Ureter (tissue), 1 donor: Measurements from ENCODE around the gene EIF2AK2. TPM values are rescaled to one million over a fixed set of nuclear protein-coding genes. Genes with fewer than 3 reads are reported as not detected.
"Not testable (repeated sequence)": the region's sequence is repeated elsewhere in the genome, so short reads cannot be mapped to it uniquely, and the experiment has no call there.

Source experiments
- DNase-seq: peaks from one replicate; pipeline ENCODE4 v3.0.0-alpha.2; 2020; ENCODE audit warnings: low spot score
- total RNA-seq: library from RNA; stranded (reverse); gene quantifications from one replicate; pipeline ENCODE4 v1.2.4, GENCODE V29; 2023
- donor health status: DM: yes; HTN: yes; CAD: no.

The EIF2AK2 gene
- 47.7 TPM for total RNA-seq

DNA sequence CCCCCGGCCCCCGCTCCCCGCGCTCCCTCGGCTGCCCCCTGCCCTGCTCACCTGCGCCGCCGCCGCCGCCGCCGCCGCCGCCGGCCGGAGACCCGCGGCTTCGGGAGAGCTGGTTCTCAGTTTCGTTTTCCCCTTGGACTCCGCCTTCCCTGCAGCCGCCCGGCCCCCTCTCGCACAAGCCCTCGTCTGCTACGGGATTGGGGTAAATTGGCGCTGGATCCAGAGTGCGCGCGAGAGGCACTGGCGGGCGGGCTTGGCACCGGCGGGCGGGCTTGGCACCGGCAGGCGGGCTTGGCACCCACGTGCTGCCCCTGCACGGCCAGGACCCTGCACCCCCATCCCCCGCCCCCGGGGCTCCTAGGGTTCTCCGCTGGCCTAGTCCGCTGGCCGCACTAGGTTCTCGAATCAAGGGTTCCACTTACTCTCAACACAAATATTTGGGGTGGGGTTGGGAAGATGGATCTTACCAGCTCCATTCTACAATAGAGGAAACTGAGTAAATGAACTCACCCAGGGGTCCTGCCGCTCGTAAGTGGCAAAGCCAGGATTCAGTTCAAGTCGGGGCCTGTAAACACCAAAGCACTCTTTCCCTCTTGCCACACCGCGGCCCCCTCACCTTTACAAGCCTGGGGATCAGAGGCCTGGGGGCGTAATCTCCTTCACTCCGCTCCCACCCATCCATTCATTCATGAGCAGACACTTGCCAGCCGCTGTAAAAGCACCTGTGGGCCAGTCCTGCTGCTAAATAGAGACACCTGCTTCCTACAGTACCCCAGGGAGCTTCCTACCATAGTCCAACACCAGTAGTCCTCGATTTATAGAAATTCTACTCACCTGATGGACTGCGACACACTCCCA lies at the start of gene EIF2AK2:
Gene EIF2AK2 (minus strand): TSS at position 124 of the 858 bp plus-strand sequence. CDS start 9,174 bp downstream, outside the sequence.
- DNase-seq: peak; percentile 89

DNA sequence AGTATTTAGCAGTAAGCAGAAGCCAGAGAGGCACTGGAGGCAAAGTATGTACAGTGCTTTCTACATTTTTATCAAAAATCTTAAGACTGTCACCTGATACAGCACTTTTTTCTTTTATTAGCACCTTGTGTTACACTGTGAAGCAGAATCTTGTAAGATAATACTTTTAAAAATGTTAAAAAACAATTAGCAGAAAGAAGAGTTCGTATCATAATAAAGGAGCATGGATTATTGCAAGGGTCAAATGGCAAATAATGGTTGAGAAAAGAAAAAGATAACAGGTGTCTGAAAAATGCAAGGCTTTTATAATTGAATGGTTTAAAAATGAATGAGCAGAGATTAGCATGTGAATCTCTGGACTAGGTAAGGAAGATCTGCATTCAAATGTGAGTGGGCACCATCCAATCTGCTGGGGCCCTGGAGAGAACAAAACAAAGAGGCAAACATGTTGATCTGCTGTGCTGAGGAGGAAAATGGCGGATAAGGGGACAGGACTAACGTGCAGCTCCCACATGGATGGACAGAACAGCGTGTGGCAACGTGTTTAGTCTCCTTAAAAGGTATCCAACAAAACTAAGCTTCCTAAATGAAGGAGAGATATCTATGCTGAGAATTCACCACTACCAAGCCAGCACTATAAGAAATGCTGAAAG lies 49.0 kb upstream of the EIF2AK2 start:
- no peak for DNase-seq

DNA sequence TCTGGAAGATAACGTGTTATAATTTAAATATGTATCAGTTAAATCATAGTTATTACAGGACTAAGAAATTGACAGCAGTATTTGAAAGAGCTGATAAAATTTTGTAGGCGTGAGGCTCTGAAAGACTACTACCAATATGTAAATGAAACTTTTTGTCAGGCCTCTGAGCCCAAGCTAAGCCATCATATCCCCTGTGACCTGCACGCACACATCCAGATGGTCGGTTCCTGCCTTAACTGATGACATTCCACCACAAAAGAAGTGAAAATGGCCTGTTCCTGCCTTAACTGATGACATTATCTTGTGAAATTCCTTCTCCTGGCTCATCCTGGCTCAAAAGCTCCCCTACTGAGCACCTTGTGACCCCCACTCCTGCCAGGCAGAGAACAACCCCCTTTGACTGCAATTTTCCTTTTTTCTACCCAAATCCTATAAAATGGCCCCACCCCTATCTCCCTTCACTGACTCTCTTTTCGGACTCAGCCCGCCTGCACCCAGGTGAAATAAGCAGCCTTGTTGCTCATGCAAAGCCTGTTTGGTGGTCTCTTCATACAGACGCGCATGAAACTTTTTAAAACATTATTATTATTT lies 48.4 kb upstream of the EIF2AK2 start:
- not testable (repeated sequence) for DNase-seq

DNA sequence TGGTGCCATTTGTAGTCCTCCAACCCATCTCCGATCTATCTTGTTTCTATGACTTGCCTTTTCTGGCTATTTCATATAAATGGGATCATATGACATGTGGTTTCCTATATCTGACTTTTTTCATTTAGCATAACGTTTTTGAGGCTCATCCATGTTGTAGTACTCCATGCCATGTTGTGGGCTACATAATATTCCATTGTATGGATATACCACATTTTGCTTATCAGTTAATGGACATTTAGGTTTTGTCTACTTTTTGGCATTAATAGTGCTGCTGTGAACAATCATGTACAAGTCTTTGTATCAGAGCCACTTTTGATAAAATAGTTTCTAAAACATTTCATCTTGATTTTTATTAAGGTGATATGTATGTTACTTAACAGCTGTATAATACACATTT lies 46.9 kb upstream of the EIF2AK2 start:
- no peak for DNase-seq

DNA sequence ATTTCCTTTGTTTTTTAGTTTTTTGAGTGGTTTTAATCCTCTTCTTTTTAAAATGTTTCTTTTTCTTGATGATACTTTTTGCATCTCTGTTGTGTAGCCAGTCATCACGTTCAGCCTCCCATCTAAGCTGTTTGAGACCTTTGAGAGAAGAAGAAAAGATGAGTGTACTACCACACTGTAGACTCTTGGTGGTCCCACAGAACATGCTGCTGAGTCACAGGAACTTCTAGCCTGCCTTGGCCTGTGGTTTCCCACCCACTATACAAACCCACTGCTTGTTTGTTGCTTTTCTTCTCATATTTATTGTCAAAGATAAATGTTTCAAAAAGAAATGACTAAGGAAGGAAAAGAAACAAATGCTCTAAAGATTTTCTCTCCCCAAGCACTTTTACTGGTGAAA lies 45.0 kb upstream of the EIF2AK2 start:
- no peak for DNase-seq

DNA sequence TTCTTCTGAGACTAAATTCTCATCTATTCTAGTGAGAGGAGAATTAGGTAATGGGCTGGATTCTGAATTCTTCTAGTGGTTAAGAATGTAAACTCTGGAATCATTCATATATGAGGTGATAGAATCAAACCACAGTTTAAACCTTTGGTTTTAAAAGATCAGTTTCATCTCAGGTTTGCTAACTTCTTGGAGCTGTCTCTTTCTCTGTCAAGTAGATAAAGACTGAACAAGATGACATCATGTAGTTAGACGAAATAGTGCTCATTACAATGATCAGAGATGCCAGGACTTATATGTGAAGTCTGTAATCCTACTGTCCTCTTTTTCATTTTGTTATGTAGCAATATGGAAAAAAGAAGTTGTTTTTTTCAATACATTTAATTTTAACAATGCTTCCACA lies 44.4 kb upstream of the EIF2AK2 start:
- no peak for DNase-seq

DNA sequence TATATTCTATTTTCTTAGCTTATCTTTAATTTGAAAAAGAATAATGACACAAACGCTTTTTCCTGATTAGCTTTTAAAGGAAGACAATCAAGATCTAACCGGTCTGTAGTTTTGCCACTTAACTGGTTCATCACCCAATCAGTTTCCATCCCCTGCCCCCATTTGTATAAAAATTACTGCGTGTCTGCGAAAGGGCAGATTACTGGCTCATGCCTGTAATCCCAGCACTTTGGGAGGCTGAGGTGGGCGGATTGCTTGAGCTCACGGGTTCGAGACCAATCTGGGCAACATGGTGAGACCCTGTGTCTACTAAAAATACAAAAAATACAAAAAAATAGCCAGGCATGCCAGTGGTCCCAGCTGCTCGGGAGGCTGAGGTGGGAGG lies 41.9 kb upstream of the EIF2AK2 start:
- no peak for DNase-seq

DNA sequence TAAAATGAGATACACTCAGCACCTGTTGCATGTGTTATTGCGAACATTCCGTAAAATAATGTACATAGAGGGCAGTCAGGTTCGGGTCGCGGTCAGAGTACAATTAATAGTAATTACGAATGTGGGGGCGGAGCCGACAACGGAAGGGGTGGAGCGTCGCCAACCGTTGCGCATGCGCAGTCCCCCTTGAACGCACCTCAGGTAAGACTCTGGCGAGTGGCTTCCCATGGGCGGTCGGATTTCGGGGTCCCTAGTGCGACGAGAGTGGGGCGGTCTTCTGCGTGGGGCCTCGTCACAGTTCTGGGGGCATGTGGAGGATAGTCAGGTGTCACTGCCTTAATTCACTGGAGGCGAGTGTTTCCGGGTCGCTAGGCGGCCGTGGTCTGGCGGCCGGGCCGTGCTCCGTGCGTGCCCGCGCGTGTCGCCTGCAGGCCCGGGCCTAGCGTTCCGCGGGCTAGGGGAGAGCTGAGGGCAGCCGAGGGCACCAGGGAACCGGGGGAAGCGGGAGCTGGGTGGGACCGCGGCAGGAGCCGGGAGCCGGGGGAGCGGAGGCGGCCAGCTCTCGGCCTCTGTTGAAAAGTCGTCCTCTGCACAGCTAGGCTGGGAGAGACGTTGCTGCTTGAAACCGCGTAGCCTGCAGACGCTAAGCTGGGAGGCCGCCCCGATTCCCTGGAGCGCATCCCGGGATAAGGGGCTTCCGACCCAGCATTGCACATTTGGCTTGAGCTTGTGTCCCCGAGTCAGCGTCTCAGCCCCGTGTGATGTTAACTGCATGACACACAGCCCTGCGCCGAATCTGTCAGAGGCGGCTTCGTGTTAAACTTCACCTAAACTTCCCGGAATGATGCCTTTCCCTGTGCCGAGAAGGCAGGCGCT lies 39.8 kb upstream of the EIF2AK2 start, which contains the start of gene CEBPZOS:
Gene CEBPZOS (plus strand): TSS at position 177 of the 876 bp plus-strand sequence. CDS start 3,209 bp downstream, outside the sequence.
- DNase-seq: peak; percentile 91

DNA sequence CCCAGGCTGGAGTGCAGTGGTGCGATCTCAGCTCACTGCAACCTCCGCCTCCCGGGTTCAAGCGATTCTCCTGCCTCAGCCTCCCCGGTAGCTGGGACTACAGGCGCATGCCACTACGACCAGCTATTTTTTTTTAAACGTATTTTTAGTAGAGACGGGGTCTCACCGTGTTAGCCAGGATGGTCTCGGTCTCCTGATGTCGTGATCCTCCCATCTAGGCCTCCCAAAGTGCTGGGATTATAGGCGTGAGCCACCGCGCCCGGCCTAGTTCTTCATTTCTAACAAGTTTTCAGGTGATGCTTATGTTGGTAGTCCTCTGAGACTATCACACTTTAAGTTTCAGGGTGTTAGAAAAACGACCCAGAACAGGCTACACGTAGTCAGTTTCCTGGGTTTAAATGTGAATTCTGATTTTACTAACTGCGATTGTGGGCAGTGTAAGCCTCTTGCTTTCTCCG lies 39.1 kb upstream of the EIF2AK2 start:
- DNase-seq: not testable (repeated sequence)

DNA sequence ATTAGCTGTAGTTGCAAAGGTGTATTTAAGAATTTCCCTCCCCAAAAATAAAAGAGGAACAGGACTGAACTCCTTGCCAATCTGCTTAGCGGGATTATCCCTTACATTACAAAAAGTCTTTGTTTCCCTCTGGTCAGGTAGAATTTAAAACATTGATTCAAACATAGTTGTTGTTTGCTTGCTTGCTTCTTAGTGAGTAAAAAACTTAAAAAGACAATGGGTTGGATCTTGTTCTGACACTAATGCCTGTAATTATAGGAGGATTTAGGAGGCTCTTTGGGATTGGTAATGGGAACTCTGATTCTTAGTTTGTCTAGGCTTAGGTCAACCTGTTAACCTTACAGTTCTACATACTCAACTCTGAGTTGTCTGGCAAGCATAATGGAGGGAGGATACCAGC lies 35.8 kb upstream of the EIF2AK2 start:
- DNase-seq: no peak

DNA sequence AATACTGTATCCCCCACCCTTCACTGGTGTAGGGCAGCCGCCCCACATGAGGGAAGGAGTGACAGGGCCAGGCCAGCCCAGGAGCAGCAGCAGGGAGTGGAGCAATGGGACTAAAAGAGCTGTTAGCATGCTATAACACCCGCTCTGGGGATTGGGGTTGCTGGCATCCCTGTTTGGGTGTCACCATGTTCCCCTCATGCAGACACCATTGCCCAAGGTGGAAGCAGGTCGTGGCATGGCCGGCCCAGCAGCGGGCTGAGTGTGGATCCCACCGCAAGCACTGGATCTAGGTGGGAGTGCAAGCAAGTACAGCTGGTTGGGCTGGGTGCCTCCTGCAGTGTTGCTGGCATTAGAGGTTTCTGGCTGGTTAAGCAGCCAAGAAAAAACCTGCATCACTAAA lies 35.0 kb upstream of the EIF2AK2 start:
- DNase-seq: no peak

DNA sequence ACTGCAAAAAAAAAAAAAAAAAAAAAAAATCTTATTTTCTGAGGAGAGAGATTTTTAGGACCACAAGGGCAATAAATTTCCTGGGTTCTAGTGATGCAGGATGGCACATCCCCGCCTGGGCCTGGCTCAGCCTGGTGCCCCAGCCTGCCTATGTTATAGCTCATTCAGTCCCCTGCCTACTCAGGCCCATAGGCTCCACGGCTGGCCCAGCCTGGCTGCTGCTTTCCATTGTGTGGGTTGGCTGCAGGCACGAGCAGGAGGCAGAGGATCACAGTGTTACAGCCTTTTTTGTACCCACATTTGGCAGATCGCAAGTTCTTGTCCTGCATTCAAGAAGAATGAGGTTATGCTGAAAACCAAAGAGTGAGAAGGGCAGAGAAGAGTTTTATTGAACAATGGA lies 34.5 kb upstream of the EIF2AK2 start:
- no peak for DNase-seq

DNA sequence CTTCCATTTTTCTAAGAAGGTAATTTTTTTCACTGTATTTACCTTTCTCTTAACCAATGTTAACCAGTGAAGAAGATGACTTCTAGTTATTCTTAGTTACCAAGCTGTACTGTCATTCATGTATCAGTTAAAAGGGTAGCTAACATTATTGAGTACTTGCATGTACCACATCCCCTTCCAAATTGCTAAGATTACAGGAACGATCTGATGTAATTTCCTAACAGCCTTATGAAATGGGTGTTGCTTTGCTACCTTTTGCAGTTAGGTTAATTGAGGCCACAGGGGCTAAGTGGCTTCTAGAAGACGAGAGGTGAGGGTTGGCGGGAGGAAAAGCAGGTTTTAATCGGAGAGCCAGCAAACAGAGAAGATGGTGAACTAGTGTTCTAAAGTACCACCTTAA lies 33.5 kb upstream of the EIF2AK2 start:
- DNase-seq: no peak

DNA sequence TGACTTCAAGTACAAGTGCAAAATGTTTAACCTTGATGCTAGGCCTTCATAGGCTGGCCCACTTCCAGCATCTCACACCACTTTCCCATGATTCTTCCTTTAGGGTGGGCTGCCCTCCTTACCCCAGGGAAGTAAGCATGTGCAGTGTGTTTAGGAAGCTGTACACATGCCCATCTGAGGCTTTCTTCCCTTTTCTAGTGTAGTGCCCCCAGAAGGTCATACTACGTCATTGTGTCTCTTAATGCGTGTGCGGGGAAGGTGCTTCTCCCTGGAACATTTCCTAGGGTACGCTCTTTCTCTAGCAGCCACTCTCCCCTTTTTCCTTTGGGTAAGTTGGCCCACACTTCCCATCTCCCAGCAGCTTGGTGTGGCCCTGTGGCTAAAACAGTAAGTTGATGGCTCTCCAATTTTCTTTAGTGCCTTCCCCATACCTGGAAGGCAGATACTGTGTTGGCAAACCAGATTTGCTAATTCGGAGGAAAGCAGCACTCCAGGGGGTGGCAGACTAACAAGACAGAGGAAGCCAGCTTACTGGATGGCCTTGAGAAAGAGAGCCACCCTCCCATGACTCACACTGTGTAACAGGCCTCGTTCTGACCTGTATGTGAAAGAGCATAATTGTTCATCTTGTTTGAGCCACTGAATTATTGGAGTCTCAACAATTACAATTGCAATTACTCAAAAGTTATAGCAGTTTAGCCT lies 32.8 kb upstream of the EIF2AK2 start:
- peak; percentile 60 for DNase-seq

DNA sequence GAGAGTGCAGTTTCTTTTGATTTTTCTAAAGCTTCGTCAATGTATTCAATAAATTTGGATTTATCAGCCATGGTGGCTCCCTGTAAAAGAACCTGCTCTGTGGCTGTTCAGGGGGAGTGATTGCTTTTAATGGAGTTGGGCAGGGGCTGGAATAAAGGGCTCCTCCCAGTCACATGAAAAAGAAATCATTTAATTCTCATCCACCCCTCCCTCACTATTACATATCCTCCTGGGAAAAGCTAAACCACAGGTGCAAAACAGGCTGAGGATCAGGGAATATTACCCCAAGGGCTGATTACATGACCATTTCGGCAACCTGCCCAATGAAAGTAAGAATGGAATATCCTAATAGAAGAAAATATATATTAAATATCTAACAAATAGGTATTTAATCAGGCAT lies 31.8 kb upstream of the EIF2AK2 start, which contains the start of gene SULT6B1:
Gene SULT6B1 (minus strand): TSS at position 101 of the 400 bp plus-strand sequence. CDS start 30 bp downstream, at position 71.
- no peak for DNase-seq

DNA sequence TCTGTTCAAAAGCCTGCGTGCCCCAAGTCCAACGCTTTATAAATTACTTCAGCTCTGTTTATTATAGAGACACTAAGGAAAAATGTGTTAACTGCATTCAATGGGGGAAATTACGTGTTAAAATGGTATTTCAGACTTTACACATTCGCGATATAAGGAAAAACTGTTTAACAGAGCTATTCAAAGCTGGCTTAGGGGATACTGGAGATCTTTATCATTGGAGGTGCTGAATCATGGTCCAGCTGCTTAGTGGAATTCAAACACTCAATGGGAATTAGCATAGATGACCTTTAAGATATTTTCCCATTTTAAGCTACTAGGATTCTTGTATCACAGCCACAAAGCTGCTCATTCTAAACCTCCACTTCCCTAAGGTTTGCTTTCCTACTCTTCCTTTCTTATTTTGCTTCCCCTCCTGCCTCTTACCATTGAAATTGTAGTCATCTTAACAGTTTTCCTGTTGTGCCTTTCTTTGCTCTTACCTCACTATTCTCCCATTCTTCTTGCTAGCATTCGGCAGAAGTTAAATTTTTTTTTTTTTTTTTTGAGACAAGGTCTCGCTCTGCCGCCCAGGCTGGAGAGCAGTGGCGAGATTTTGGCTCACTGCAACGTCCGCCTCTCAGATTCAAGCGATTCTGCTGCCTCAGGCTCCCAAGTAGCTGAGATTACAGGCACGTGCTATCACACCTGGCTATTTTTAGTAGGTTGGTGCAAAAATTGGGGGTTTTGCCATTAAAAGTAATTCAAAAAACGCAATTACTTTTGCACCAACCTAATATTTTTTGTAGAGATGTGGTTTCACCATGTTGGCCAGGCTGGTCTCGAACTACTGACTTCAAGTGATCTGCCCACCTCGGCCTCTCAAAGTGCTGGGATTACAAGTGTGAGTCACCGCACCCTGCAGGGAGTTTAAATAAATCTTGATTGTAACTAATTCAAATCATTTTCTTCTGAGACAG lies 25.2 kb upstream of the EIF2AK2 start:
- DNase-seq: no peak

DNA sequence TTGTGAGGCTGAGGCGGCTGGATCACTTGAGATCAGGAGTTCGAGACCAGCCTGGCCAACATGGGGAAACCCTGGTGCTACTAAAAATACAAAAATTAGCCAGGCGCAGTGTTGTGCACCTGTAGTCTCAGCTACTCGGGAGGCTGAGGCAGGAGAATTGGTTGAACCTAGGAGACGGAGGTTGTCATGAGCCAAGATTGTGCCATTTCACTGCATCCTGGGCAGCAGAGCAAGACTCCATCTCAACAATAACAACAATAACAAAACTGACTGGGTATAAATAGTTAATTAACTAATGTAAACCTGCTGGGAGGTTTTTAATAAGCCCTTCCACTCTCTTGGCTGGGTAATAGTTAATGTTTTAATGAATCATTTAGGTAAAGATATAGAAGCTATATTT lies 23.9 kb upstream of the EIF2AK2 start:
- no peak for DNase-seq

DNA sequence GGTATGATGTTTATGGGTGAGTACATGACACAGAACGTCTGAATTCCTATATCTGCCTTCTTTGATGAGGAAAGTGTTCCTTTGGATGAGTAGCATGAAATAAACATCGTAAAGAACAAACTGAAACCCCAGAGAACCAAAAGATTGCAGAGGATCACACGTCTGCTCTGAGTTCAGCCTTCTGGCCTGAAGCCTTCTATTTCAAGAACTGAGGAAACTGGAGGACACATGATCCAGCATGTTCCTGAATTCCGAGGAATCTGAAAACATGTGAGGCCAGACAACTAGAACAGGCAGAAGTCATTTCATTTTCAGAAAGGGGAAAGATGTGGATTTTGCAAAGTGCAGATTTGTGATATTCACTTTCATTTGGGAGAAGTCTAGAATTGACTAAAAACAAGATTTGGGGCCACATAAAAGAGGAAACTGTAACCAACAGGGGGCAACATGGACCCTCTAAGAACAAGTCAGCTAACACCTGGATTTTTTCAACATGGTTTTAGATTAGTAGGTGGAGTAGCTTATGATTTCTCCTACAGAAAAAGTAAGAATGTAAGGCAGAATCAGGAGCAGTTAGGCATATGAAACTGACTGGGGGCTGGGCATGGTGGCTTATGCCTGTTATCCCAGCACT lies 23.3 kb upstream of the EIF2AK2 start:
- no peak for DNase-seq

DNA sequence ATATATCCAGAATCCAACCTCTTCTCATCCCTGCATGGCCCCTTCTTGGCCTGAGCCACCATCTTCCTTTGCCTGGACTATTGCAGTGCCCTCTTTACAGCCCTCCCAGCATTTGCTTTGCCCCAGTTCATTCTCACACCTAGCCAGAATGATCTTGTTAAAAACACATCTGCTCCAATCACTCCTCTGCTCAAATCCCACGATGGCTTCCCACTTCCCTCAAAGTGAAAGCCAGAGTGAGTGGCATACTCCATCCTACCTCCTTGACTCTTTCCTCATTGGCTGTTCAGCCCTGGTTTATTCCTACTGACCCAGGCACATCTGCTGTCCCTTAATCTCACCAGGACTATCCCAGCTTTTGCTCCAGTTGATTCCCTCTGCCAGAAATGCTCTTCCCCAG lies 17.0 kb upstream of the EIF2AK2 start:
- DNase-seq: no peak
